MCF 10A (cell line): ENCODE results near the gene CCM2. TPM values are rescaled to one million over a fixed set of nuclear protein-coding genes. Genes with fewer than 3 reads are reported as not detected.
"Not testable (repeated sequence)": the region's sequence is repeated elsewhere in the genome, so short reads cannot be mapped to it uniquely, and the experiment has no call there.

Experiments used
- BruUV-seq: library from RNA; stranded (reverse); fragments of 400-500 nt; replicated peaks from 2 replicates; lab custom pipeline; 2021; lab: Mats Ljungman, UMichigan
- CTCF ChIA-PET: fragments of 300-600 bp; sonication (Branson Sonifier 250); formaldehyde crosslinking; extraction: SDS; loops from one replicate; lab custom pipeline; 2021; ENCODE audit warnings: antibody characterized with exemption, inconsistent platforms; lab: Yijun Ruan, JAX
- POLR2A ChIA-PET: fragments of 300-600, 350-650 bp; sonication (Branson Sonifier 250); formaldehyde crosslinking; extraction: SDS; loops from one replicate; lab custom pipeline; 2020; ENCODE audit warnings: antibody characterized with exemption, inconsistent platforms; lab: Yijun Ruan, JAX
- DNase-seq: peaks from one replicate; pipeline ENCODE4 v3.0.0-alpha.2; 2018; ENCODE audit not compliant: unreplicated experiment
- H3K27ac Mint-ChIP-seq: one replicate; pipeline ENCODE4 v1.8.0; 2022; ENCODE audit warnings: mild to moderate bottlenecking, low read depth, mixed read lengths; ENCODE audit not compliant: unreplicated experiment
- H3K27me3 Mint-ChIP-seq: one replicate; pipeline ENCODE4 v1.8.0; 2022; ENCODE audit warnings: mixed read lengths; ENCODE audit not compliant: insufficient read depth, unreplicated experiment
- H3K36me3 Mint-ChIP-seq: one replicate; pipeline ENCODE4 v1.8.0; 2022; ENCODE audit warnings: mild to moderate bottlenecking, moderate library complexity, mixed read lengths; ENCODE audit not compliant: insufficient read depth, unreplicated experiment
- H3K4me1 Mint-ChIP-seq: one replicate; pipeline ENCODE4 v1.8.0; 2022; ENCODE audit warnings: mixed read lengths; ENCODE audit not compliant: insufficient read depth, unreplicated experiment
- H3K4me3 Mint-ChIP-seq: one replicate; pipeline ENCODE4 v1.8.0; 2022; ENCODE audit warnings: mild to moderate bottlenecking, moderate library complexity, mixed read lengths; ENCODE audit not compliant: unreplicated experiment
- H3K9me3 Mint-ChIP-seq: one replicate; pipeline ENCODE4 v1.8.0; 2022; ENCODE audit warnings: mixed read lengths; ENCODE audit not compliant: unreplicated experiment
- intact Hi-C: fragments of 100-400 bp; cut with micrococcal nuclease; formaldehyde crosslinking; loops from 2 replicates; pipeline ENCODE4 v1.14.1; 2022
- total RNA-seq: library from RNA; stranded (reverse); gene quantifications from 2 replicates; pipeline ENCODE4 v1.2.3, GENCODE V29; 2022
- TF ChIP-seq, protein P1 (sequence below): fragments of 200-600 bp; IDR thresholded peaks from one replicate; pipeline ENCODE4 v1.8.0; 2022; ENCODE audit warnings: antibody characterized with exemption, mild to moderate bottlenecking; ENCODE audit not compliant: unreplicated experiment

CCM2 gene
- total RNA-seq, 1 experiment from 2014 or later, result 36.2 TPM

DNA sequence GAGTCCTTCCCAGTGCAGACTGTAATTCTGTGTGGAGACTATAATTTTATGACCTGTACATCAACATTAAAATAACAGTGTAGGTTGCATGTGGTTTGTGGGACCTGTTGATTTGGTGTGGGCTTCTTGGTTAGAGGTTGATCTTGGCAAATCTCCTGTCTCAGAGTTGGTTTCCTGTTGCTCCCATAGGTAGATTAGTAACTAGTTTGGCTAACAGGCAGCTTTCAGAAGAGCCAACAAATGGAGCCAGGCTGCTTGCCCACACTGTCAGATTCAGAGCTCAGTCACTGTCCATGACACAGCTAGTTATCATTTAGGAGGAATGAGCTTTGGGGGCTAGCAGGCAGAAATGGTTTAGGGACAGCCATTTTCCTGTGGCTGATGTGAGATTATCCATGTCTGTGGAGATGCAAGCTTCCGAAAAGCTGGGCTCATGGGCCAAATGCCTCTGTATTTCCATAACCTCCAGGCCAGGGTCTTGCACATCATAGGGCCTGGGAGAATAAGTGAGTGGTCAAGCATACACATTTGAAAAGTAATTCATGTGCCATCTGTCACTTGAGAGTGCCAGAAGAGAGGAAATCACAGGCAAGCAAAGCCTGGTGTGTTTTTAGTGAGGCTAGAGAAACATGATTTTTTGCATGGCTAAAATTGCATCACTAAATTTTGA is 33.4 kb downstream of the CCM2 start:
- intact Hi-C loops, result no loop called here
- Mint-ChIP-seq H3K27me3 (no peaks in the 10 kb centered on the region), H3K36me3 (peaks cover 19% of the 10 kb centered on the region), H3K4me3 (no peak overlapping the region), H3K9me3 (no peaks in the 10 kb centered on the region), H3K4me1 (peaks cover 33% of the 10 kb centered on the region), H3K27ac (peak overlapping the region; percentile 90)
- TF ChIP-seq, protein P1, sequence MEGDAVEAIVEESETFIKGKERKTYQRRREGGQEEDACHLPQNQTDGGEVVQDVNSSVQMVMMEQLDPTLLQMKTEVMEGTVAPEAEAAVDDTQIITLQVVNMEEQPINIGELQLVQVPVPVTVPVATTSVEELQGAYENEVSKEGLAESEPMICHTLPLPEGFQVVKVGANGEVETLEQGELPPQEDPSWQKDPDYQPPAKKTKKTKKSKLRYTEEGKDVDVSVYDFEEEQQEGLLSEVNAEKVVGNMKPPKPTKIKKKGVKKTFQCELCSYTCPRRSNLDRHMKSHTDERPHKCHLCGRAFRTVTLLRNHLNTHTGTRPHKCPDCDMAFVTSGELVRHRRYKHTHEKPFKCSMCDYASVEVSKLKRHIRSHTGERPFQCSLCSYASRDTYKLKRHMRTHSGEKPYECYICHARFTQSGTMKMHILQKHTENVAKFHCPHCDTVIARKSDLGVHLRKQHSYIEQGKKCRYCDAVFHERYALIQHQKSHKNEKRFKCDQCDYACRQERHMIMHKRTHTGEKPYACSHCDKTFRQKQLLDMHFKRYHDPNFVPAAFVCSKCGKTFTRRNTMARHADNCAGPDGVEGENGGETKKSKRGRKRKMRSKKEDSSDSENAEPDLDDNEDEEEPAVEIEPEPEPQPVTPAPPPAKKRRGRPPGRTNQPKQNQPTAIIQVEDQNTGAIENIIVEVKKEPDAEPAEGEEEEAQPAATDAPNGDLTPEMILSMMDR, result no peak
- no TSS peak for BruUV-seq
- DNase-seq, result peak; percentile 50
- ChIA-PET CTCF (interaction anchor here (0.6 to 3.1 kb wide), 5 partner anchors 18 to 184 kb away, joined by 3 to 15 read pairs (median 3); no protein-coding TSS in a partner anchor), POLR2A (interaction anchor here (0.7 to 5.6 kb wide), 17 partner anchors 10 to 186 kb away, joined by 3 to 76 read pairs (median 4); partner anchors contain the start of genes CCM2, H2AZ2, PURB and TBRG4)

DNA sequence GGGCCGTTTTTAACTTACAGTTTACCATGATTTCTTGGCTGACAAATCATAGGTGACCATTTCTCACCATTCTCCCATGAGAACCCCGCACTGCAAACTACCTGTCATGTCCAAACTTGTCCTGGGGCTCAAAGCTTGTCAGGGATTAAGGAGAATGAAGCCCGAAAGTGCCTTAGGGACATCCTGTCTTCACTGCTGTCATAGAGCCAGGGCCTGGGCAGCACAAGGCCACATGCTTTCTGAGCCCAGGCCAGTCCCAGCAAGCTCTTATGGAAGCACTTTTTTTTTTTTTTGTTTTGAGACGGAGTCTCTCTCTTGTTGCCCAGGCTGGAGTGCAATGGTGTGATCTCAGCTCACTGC is 33.9 kb downstream of the CCM2 start:
- CTCF ChIA-PET, result interaction anchor here (0.6 to 3.1 kb wide), 5 partner anchors 32 to 184 kb away, joined by 3 to 15 read pairs (median 3); no protein-coding TSS in a partner anchor
- Mint-ChIP-seq H3K9me3 (no peaks in the 10 kb centered on the region), H3K27me3 (no peaks in the 10 kb centered on the region), H3K4me1 (peaks cover 33% of the 10 kb centered on the region), H3K36me3 (peaks cover 14% of the 10 kb centered on the region), H3K27ac (peak overlapping the region; percentile 90), H3K4me3 (no peak overlapping the region)
- BruUV-seq, result no TSS peak
- DNase-seq, result peak; percentile 97
- TF ChIP-seq, protein P1, result no peak
- POLR2A ChIA-PET, result interaction anchor here (0.7 to 5.6 kb wide), 18 partner anchors 11 to 187 kb away, joined by 3 to 76 read pairs (median 4); partner anchors contain the start of genes CCM2, H2AZ2, PURB and TBRG4
- intact Hi-C loops, result no loop called here

DNA sequence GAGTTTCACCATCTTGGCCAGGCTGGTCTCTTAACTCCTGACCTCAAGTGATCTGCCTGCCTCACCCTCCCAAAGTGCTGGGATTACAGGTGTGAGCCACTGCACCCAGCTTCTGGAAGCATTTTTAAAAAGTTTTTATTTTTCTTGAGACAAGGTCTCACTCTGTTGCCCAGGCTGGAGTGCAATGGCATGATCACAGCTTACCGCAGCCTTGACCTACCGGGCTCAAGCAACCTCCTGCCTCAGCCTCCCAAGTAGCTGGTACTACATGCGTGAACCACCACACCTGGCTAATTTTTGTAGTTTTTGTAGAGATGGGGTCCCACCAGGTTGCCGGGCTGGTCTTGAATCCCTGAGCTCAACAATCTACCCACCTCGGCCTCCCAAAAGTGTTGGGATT is 34.7 kb downstream of the CCM2 start:
- H3K27ac Mint-ChIP-seq, result peak overlapping the region; percentile 90
- H3K9me3 Mint-ChIP-seq, DNase-seq, BruUV-seq, intact Hi-C loops, H3K4me3 Mint-ChIP-seq, H3K27me3 Mint-ChIP-seq: not testable (repeated sequence)
- peaks cover 15% of the 10 kb centered on the region for H3K36me3 Mint-ChIP-seq
- ChIA-PET POLR2A (interaction anchor here (1.1 to 5.6 kb wide), 7 partner anchors 12 to 187 kb away, joined by 4 to 76 read pairs (median 13); partner anchors contain the start of genes CCM2 and H2AZ2), CTCF (interaction anchor here (0.7 to 3.1 kb wide), 4 partner anchors 33 to 114 kb away, joined by 3 to 15 read pairs (median 4); no protein-coding TSS in a partner anchor)
- H3K4me1 Mint-ChIP-seq, result peaks cover 33% of the 10 kb centered on the region

DNA sequence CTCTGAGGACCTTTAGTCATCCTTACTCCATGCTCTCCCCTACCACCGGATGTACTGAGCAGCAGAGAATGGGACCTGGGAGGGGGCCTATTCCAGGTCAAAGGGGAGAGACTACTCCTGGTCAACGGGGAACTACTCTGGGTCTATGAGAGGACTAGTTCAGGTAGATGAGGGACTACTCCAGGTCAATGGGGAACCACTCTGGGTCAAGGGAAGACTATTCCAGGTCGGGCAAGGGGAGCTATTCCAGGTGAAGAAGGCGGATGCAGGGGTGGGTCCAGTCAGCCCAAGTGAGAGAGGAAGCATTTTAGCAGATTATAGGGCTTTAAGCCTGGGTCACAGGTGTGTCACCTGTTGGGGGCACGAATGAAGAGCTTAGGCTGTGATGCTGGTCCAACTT is 35.4 kb downstream of the CCM2 start:
- Mint-ChIP-seq H3K9me3 (no peaks in the 10 kb centered on the region), H3K27ac (peak overlapping the region; percentile 90), H3K4me1 (peaks cover 33% of the 10 kb centered on the region), H3K36me3 (peaks cover 11% of the 10 kb centered on the region), H3K4me3 (no peak overlapping the region), H3K27me3 (no peaks in the 10 kb centered on the region)
- no TSS peak for BruUV-seq
- ChIA-PET POLR2A (interaction anchor here (1.0 to 5.6 kb wide), 5 partner anchors 32 to 429 kb away, joined by 4 to 76 read pairs (median 7); partner anchors contain the start of genes CCM2 and OGDH), CTCF (interaction anchor here (0.7 to 3.1 kb wide), 5 partner anchors 33 to 181 kb away, joined by 3 to 15 read pairs (median 4); no protein-coding TSS in a partner anchor)
- TF ChIP-seq, protein P1, result no peak
- DNase-seq, result no peak
- intact Hi-C loops, result no loop called here
